NCI-H146 treated with DMSO at 0.1 percent for 48 hours (cell line): ENCODE data around the gene TMEM248.
"Not testable (repeated sequence)": the region's sequence is repeated elsewhere in the genome, so short reads cannot be mapped to it uniquely, and the experiment has no call there.

Experiments used
- DNase-seq: peaks from one replicate; lab custom pipeline; 2025; ENCODE audit not compliant: unreplicated experiment; lab: John Stamatoyannopoulos, UW

The TMEM248 gene

GRCh38 chr7:66996444-66997191, 75.6 kb downstream of the TMEM248 start, which contains the start of gene TYW1:
TYW1 (plus strand) TSS chr7:66996833; CDS start chr7:66996979, 146 bp downstream.
- DNase-seq = peak; percentile 94

- DNase-seq = not testable (repeated sequence)
These were observed 79.7 kb downstream of the TMEM248 start for GRCh38 chr7:67000601-67001258.

GRCh38 chr7:67004145-67004544, 83.1 kb downstream of the TMEM248 start:
- not testable (repeated sequence) for DNase-seq

DNA sequence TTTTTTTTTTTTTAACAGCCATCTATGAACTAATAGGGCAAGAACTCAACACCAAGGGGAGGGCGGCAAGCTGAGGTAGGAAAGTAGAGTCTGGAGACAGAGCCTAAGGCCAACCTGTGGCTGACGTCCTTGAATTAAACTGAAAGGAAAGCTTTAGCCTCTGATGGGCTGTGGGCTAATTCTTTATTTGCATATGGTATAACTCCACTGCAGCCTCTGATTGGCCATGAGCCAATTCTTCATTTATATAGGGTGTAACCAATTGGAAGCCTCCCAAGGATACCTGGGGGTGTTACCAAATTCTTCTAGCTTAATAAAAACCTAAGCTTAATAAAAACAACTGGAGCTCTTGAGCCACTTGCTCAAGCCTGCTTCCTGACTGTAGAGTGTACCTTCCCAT, 85.9 kb downstream of the TMEM248 start:
- DNase-seq = no peak
